Suppressor macrophage treated with lipopolysaccharide for 1 hour (primary cell): ENCODE measurements around the gene TENT4A.

Experiments
- DNase-seq, 3 donors: peaks; one replicate each; pipeline ENCODE4 v3.0.0-alpha.2; 2020 to 2022

TENT4A gene

DNA sequence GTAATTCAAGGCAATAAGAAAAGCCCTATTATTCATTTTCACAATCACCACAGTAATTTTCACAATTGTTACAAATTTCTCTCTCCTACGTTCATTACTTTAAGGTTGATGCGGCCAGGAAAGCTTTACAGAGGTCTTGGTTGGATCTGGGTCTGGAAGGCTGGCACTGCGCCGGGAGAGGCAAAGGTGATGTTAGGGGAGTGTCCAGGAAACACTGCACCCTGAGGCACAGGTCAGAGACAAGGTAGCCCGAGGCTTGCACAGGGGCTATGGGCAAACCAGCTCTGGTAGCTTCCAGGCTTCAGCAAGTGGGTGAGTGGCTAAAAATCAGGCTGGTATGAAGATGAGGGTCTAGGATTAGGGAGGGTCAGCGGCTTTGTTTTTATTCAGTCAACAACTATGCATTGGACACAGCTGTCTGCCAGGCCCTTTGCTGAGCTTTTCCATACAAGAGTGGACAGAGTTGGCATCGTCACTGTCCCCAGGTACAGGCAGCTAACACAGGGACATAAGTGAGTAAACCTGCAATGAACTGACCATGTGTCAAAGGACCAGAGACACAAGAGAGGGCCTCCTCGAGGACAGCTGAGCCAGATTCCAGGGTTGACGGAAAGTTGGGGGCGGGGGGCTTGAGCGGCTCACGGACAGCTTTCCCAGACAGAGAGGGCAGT is 12.4 kb upstream of the TENT4A start:
- DNase-seq, result no peak

DNA sequence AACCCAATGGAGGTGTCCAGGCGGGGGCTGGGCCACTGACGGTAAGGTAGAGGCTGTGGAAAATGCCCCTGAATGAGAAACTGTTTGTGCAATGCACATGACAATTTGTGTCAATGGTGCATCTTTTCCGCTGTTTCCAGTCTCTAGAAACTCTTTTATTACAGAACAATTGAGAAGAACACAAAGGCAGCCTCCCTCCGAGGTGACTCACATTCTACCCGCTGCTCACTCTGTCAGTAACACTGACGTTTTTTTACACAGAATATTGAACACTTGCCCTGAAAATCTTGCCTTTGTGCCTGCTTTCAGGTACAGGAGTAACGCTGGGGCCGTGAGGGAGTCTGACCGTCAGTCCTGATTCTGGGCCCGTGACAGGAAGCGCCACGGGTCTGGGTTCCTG is 11.7 kb upstream of the TENT4A start:
- DNase-seq, result no peak

DNA sequence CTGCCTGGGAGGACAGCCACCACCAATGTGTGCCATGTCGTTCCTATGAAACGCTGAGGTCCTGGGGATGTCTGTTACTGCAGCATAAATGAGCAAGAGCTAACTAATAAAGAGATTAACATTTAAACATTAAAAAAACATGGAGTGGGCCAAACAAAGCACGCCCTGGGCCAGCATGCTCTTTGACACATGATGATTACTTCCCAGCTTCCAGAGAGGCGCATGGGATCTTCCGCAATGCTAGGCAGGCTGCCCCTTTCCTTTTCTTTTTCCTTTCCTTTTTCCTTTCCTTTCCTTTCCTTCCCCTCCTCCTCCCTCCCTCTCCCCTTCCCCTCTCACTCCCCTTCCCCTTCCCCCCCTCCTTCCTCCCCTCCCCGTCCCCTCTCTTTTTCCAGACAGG is 10.6 kb upstream of the TENT4A start:
- DNase-seq, result no peak

DNA sequence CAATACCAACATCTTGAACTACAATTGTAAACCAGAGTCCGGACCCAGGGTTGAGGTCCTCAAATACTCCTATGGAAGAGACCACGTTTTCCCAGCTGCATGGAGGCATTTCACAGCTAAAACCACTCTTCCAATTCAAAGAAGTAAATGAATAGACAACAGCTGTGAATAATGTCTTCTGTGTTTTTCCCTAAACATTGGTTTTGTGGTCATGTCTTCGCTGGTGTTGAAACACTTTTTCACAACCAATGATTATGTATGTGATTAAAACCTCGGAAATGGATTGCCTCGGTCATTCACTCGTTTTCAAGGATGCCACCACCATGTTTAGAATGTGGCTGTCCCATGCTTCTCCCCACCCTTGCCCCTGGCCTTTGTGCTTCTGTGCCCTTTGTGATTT is 9.4 kb upstream of the TENT4A start:
- peak in 2 of 3 donors; percentile 45 to 51 for DNase-seq

DNA sequence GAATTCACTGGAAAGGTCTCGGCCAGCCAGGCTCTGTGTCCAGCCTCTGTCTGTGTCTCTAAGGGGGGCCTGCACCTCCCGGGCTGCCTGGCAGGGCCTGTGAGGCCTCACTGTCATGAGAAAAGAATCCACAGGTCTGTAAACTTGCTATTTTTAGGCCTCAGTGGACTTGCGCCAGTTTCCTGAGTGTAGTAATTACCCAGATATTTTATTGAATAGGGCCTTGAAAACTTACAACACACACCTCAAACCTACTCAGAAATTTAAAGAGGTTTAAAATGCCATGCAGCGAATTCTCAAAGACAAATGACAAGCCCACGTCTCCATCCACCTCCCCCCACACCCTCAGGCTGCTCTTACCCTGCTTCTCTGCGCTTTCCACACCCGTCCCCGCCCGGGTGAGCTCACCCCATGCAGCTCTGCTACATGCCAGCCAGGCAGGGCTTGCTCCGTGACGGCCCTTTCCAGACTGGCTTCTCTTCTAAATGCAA is 8.8 kb upstream of the TENT4A start:
- no peak for DNase-seq

- peak; percentile 91 to 93 (median 93) for DNase-seq
These were observed 8.1 kb upstream of the TENT4A start for GRCh38 chr5:6705088-6705487.

DNA sequence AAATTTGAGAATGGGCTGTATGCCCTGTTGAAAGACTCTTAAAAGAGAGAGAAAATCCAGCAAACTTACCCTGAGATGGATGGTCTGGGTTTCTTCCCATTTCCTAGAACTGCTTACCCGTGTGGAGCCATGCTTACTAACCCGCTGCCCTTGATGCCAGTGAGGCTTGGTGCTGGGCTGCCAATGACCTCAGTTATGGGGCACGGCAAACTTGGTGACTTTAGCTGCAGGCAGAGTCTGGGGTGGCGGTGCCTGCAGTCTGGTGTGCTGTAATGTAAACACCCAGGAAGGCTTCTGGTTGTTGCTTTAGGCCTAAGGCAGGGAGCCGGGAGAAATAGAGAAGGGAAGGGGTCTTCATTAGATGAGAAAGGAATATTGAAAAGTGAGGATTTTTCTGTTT is 7.3 kb upstream of the TENT4A start:
- DNase-seq, result no peak

GRCh38 chr5:6707852-6708251 is 5.4 kb upstream of the TENT4A start:
- DNase-seq, result no peak

- no peak for DNase-seq
These were observed 4.4 kb upstream of the TENT4A start for GRCh38 chr5:6708814-6709213.

- no peak for DNase-seq
These were observed 3.2 kb upstream of the TENT4A start for GRCh38 chr5:6710070-6710469.

GRCh38 chr5:6710551-6711318 is 2.5 kb upstream of the TENT4A start:
- DNase-seq, result no peak

DNA sequence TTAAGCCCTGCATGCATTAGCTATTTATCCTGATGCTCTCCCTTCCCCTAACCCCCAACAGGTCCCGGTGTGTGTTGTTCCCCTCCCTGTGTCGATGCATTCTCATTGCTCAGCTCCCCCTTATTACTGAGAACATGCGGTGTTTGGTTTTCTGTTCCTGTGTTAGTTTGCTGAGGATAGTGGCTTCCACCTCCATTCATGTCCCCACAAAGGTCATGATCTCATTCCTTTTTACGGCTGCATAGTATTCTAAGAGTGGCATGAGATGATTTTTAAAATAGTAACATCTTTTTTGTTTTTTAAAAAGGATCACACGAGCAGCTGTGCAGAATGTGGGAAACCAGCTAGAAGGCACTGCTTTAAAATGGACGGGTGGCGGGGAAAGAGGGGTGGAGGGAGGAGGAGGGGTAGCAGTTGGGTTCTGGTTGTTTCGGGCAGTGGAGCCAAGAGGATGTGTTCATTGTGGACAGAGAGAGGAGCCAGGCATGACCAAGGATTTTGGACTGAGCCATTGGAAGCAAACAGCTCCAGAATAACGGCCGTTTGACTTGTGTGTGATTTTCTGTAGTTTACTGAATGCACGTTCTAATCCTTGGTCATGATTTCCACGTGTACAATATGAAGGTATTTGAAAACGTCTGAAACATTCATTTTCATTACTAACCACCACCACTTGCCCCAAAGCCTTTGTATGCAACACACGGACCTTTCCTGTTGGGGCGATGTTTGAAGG is 1.7 kb upstream of the TENT4A start:
- DNase-seq, result no peak

DNA sequence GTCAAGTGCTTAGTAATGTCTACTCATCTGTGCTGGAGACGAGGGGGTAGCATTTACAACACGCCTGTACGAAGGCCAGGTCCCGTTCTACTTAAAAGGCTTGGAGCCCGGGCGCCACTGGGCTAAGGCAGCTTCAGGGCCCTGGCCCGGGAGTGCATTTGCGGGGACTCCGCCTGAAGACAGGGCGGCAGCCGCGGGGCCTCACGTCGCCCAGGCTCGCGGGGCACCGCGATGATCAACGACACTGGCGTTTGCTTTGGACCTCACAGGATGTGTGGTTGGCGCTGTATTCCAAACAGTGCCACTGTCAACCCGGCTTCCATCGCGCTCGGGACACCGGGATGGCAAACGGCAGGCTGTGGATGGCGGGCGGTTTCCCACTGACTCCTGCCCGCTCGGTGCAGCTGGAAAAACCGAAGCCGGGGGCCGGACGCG is 1.1 kb upstream of the TENT4A start:
- DNase-seq, result peak; percentile 57 to 80 (median 65)

DNA sequence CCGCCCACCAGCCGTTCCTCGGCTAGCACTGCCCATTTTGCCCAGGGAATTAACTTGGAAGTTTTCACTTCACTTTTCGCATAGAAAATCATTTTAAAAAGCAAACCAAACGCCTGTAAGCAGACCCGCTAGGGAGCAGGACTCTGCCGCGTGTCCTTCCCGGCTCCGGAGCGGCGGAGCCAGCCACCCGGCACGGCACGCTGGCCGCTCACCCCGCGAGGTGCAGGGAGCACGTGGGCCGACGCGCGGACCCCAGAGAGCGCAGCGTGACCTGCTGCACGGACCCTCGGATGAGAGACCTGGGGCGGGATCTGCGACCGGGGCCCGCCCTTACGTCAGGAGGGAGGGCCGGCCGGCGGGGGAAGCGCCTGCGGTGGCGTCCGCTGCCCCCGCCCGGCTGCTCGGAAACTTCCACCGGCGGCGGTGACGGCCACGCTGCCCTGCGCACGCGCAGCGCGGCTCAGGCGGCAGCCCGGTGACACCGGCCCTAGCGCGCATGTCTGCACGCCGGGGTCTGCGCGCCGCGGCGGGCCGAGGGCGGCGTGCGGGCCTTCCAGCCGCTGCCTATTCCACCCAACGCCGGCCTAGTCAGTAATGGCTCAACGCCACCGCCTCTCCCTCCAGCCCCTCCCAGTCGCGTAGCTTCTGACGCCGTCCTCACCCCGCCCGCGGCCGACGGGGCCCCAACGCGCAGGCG is 507 bp upstream of the TENT4A start:
- peak; percentile 92 to 97 (median 96) for DNase-seq

- DNase-seq, result peak; percentile 35 to 81 (median 59)
These were observed 1.2 kb downstream of the TENT4A start for GRCh38 chr5:6714226-6715041.

DNA sequence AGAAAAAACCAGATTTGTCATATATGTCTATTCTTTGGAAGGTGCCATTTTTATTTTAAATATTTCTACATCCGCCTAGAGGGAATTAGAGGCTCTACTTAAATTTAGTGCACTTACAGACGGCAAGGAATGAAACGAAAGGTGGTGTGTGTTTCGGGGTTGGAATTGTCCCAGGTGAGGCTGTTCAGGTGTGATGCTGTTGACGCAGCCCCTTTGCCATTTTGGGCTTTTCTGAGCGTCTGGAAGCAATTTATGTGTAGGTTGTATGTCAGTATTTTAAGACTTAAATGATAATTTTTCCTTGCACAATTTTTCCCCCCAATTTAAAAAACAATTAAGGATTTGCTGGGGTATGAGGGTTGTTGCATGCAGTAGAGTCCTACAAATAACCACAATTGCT is 2.0 kb downstream of the TENT4A start:
- no peak for DNase-seq

DNA sequence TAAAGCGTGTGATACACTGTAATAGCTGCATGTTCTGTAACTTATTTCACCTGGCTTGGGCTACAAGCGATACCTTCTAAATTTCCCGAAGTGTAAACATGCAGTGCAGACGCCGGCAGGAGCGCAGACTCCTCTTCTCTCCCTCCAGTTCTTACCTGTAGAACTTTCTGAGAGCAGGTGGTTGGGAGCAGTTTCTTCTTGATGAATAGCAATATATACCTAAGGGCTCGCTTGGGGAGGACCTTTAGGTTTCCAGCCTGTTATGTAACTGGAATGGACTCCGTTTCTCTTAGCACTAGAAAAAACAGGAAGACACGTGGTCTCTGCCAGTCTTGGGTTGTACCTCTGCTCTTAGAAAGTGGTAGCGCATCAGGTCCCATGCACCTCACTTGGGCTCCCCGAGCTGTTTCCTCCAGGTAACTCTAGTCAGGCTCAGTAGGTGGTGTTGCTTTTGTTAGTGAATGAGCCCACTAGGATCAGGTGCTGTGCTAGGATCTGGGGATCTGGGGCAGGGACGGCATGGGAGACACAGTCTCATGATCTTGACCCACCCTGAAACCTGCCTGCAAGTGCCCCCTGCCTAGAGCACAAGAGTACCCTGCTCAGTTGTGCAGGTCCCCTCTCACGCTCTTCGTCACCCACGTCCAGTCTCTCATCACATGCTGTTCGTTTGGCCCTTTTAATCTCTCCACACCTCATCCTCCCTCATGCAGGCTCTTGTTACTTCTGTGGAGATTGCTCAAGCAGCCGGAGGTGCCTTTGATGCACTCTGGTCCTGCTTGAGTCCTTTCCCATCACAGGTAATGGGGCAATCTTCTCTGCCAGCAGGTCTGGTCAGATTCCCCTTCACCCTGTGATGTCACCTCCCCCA is 2.8 kb downstream of the TENT4A start:
- DNase-seq, result peak in 2 of 3 donors; percentile 30 to 37

- no peak for DNase-seq
These were observed 3.5 kb downstream of the TENT4A start for GRCh38 chr5:6716629-6717149.

- DNase-seq, result no peak
These were observed 4.0 kb downstream of the TENT4A start for GRCh38 chr5:6717247-6717646.

GRCh38 chr5:6717687-6718086 is 4.5 kb downstream of the TENT4A start:
- no peak for DNase-seq
